Muscle of back (tissue), 11 donors: ENCODE measurements around the gene IL15RA. TPM values are rescaled to one million over a fixed set of nuclear protein-coding genes. Genes with fewer than 3 reads are reported as not detected.
"Not testable (repeated sequence)": the region's sequence is repeated elsewhere in the genome, so short reads cannot be mapped to it uniquely, and the experiment has no call there.

Experiments
- DNase-seq, 3 donors: peaks; one replicate each; pipeline versions ENCODE4 v3.0.0 to v3.0.0-alpha.2; 2013
- polyA plus RNA-seq, 10 donors: library from polyadenylated mRNA; unstranded; fragments of 120-200 nt; gene quantifications; one replicate each; pipeline ENCODE4 v1.2.1, GENCODE V29; 2013; ENCODE audit not compliant: insufficient read length in 10 of 10

Gene IL15RA
- polyA plus RNA-seq, 10 donors = 1.2 to 3.9 (median 2.2) TPM

- DNase-seq = no peak
These were observed 6.0 kb downstream of the IL15RA start for GRCh38 chr10:5971315-5971832.

- no peak for DNase-seq
These were observed 6.8 kb downstream of the IL15RA start for GRCh38 chr10:5970527-5970926.

GRCh38 chr10:5970066-5970465, 7.3 kb downstream of the IL15RA start:
- DNase-seq = no peak

GRCh38 chr10:5968681-5969453, 8.5 kb downstream of the IL15RA start:
- no peak for DNase-seq

DNA sequence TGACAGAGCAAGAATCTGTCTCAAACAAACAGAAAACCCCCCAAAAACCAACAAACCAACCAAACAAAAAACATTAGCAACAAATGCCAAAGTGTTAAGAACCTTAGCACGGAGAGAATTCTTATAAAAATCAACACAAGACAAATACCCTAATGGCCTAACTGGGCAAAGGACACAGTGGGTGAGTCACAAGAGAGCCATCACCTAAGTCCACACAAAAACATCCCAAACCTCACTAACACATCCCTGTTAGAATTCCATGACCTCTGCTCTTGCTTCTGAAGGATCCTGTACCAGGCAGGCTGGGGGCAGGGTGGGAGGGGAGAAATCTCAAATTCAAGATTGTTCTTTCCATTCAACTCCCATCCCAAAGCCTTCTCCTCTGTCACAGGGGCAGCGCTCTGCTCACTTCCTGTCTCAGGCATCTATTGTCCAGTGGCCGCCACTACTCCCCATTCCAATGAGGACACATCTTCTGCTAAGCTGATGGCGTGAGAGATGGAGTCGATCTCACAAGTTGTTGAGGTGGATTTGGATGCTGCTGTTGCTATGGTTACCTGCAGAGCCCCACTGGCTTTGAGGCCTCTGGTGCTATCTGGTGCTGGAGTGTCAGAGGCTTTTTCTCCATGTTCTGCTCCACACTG, 9.2 kb downstream of the IL15RA start:
- no peak for DNase-seq

DNA sequence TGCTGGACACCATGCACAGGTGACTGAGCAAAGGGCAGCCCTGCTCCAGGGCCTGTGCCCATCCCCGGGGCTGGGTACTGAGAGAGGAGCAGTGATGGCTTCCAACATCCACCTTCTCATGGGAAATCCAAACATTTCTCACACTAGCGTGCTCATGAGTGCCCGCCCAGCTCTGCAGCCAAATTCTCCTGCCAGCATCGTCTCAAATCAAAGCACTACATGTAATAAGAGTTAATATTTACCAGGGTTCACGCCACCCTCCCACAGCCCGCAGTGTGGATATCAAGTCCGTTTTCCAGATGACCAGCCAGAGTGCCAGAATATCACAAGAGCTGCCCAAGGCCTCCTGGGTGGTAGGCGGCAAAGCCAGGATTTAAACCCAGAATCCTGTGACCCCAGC, 12.1 kb downstream of the IL15RA start:
- no peak for DNase-seq

GRCh38 chr10:5964736-5965135, 12.6 kb downstream of the IL15RA start:
- DNase-seq = no peak

GRCh38 chr10:5963591-5963990, 13.8 kb downstream of the IL15RA start:
- no peak for DNase-seq

GRCh38 chr10:5963071-5963470, 14.3 kb downstream of the IL15RA start:
- no peak for DNase-seq

DNA sequence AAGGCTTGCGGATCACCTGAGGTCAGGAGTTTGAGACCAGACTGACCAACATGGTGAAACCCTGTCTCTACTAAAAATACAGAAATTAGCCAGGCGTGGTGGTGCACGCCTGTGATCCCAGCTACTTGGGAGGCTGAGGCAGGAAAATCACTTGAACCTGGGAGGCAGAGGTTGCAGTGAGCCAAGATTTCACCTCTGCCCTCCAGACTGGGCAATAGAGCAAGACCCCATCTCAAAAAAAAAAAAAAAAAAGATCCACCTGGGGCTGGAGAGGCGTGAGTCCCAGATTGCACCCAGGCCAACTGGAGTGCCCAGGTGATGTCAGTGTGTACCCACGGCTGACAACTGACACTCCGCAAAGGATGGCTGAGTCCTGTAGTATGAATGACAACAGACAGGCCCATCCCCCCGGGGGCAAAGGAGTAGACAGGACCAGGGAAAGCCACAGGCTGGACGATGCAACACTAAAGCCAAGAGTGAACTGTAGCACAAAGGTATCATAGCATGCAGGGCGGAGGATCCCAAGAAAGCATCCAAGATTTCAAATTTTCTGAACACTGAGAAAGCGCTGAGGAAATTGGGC, 14.9 kb downstream of the IL15RA start:
- not testable (repeated sequence) for DNase-seq

GRCh38 chr10:5961405-5962100, 15.8 kb downstream of the IL15RA start:
- DNase-seq = no peak

DNA sequence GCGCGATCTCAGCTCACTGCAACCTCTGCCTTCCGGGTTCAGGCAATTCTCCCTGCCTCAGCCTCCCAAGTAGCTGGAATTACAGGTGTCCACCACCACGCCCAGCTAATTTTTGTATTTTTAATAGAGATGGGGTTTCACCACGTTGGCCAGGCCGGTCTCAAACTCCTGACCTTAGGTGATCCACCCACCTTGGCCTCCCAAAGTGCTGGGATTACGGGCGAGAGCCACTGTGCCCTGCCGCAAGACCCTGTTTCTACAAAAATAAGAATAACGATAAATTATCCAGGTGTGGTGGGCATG, 16.4 kb downstream of the IL15RA start:
- not testable (repeated sequence) for DNase-seq

GRCh38 chr10:5960070-5960972, 17.0 kb downstream of the IL15RA start:
- DNase-seq = no peak

DNA sequence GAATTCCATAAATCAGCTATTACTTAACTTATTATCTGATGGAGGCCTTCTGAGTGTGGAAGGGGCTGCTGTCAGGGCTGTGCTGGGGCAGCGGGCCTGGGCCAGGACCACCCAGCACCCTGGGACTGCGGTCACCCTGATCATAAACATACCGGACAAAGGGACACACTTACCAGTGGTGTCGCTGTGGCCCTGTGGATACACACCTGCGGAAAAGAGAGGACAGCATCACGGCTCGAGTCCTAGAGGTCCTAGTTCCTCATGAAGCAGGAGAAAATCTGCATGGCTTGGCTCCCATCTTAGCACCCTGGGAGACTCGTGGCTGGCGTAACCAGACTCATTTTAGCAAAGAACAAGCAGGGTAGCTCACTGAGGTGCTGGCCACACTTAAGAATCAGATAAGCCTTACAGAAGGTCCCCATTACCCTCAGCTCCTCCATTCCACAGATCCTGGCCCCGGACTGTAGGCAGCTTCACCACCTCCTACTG, 17.7 kb downstream of the IL15RA start:
- DNase-seq = no peak

GRCh38 chr10:5959142-5959541, 18.2 kb downstream of the IL15RA start:
- no peak for DNase-seq

GRCh38 chr10:5958675-5959074, 18.7 kb downstream of the IL15RA start:
- no peak for DNase-seq

DNA sequence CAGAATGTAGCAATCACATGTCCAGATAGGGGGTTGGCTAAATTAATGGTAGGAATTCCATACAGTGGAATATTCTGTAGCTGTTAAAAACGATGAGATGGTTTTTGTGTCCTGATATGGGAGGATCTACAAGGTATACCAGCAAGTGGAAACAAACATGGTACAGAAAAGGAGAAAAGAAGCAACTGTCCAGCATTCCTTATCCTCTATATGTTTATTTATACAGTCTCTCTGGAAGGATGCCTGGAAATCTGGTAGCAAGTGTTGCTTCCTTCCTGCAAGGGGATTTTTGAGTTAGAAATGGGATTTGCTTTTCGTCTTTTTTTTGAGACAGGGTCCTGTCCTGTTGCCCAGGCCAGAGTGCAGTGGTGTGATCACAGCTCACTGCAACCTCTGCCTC, 19.3 kb downstream of the IL15RA start:
- no peak for DNase-seq

- DNase-seq = no peak
These were observed 21.0 kb downstream of the IL15RA start for GRCh38 chr10:5956146-5956936.

DNA sequence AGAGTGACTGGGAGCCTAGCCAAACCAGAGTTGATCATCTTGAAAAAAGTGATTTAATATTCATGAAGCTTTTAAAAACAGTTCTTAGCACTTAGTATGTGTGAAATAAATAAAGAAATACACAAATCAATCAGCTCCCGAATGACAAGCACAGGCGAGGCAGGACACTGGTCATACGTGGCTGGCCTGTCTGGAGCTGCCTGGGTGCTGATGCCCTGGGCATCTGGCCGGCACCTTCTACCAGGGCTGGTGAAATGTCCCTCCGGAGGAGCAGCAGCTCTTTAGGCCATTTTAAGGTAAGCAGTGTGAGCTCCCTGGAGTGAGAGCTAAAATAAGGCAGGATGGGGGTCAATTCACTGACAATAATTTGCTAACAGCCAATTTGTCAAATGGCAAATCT, 23.7 kb downstream of the IL15RA start:
- DNase-seq = no peak

- DNase-seq = no peak
These were observed 24.5 kb downstream of the IL15RA start for GRCh38 chr10:5952731-5953385.
